WTC11 (cell line): Measurements from ENCODE around the gene MUC3A.

Experiments
- CTCF ChIP-seq: fragments of 200-600 bp; IDR thresholded peaks from 2 replicates; pipeline ENCODE4 v1.8.0; 2022; ENCODE audit warnings: antibody characterized with exemption
- NR1H2 ChIP-seq: sonication (generic); formaldehyde crosslinking; IDR thresholded peaks from 2 replicates; pipeline ENCODE4 v1.9.0; 2021; ENCODE audit warnings: mild to moderate bottlenecking, moderate library complexity, missing genetic modification reagents

DNA sequence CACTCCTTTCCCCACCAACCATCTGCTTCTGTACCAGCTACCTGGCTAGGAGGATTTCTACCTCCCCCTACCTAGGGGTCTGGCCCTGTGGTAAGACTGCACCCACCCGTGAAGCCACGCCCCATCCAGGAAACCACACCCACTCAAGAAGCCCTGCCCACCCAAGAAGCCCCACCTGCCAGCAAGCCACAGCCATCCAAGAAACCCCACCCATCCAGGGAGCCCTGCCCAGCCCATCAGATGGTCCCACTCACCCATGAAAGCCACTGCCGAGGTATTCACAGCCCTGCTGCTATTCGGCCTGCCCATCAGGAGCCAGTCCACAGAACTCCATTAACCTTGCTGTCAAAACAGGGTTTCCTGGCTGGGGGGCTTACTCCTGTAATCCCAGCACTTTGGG is 15.6 kb upstream of the MUC3A start:
- no peak for TF ChIP-seq CTCF
- no peak for TF ChIP-seq NR1H2 (CRISPR knock-in tag)
